HepG2 (cell line): Measurements from ENCODE around the gene AAR2.

ENCODE experiments used
- ADNP ChIP-seq: sonication (generic); formaldehyde crosslinking; IDR thresholded peaks from 2 replicates; pipeline ENCODE4 v1.4.0; 2020; ENCODE audit warnings: missing genetic modification reagents
- ATF2 ChIP-seq: sonication (generic); formaldehyde crosslinking; IDR thresholded peaks from 2 replicates; pipeline ENCODE4 v1.4.0; 2020; ENCODE audit warnings: missing genetic modification reagents
- BRCA1 ChIP-seq: sonication (generic); formaldehyde crosslinking; IDR thresholded peaks from 2 replicates; pipeline ENCODE4 v1.4.0; 2020; ENCODE audit warnings: missing genetic modification reagents
- DPF2 ChIP-seq: sonication (generic); formaldehyde crosslinking; IDR thresholded peaks from 2 replicates; pipeline ENCODE4 v1.4.0; 2020; ENCODE audit warnings: mild to moderate bottlenecking, low read depth, missing genetic modification reagents, borderline replicate concordance
- SMARCC2 ChIP-seq: fragments of 450-650 bp; IDR thresholded peaks from 2 replicates; pipeline ENCODE4 v1.6.1; 2017; ENCODE audit warnings: antibody characterized with exemption, mild to moderate bottlenecking
- TBP ChIP-seq: sonication (generic); formaldehyde crosslinking; IDR thresholded peaks from 2 replicates; pipeline ENCODE4 v1.5.0; 2020; ENCODE audit warnings: missing genetic modification reagents
- USF2 ChIP-seq, 2 experiments: sonication (generic) in 1 of 2; formaldehyde crosslinking in 1 of 2; IDR thresholded peaks; 2 replicates each; pipeline versions ENCODE4 v1.5.1 to v1.6.1; 2011 to 2020; ENCODE audit warnings: borderline replicate concordance in 1 of 2, low read depth in 1 of 2, low read length in 1 of 2, mild to moderate bottlenecking in 1 of 2, missing genetic modification reagents in 1 of 2, moderate library complexity in 1 of 2
- ZNF101 ChIP-seq: sonication (generic); formaldehyde crosslinking; IDR thresholded peaks from 2 replicates; pipeline ENCODE4 v1.4.0; 2020; ENCODE audit warnings: mild to moderate bottlenecking, low read depth, missing genetic modification reagents, borderline replicate concordance
- ZNF431 ChIP-seq: sonication (generic); formaldehyde crosslinking; IDR thresholded peaks from 2 replicates; pipeline ENCODE4 v1.9.0; 2022; ENCODE audit warnings: missing genetic modification reagents, low read depth, mild to moderate bottlenecking, borderline replicate concordance
- TF ChIP-seq, protein P1 (sequence below): IDR thresholded peaks from 2 replicates; pipeline ENCODE4 v1.6.1; 2012; ENCODE audit warnings: low read length, improper control_type of control experiment

DNA sequence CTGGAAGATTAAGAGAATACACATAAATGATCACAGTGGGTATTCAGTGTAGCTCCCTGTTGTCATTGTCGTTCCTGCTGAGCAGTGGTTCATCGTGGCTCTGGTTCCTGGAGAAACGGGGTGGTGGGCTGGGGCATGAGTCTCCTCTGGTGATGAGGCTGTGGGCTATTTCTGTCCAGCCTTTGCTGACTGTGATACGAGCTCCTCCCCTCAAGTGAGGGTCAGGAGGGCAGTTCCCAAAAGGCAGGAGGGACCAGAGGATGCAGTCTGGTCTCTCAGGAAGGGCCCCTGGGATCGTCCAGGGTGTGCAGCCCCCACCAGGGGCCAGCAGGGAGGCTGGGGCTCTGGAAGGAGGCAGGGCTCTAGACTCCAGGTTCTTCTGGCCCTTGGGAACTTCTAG is 38.7 kb downstream of the AAR2 start:
- TF ChIP-seq USF2 (IDR thresholded peaks at IDR 0.05; ENCODE audit: low read depth, low read length) (no peak), USF2 (CRISPR knock-in tag; IDR thresholded peaks at IDR 0.05; ENCODE audit: borderline replicate concordance) (no peak), DPF2 (CRISPR knock-in tag) (no peak), ZNF101 (CRISPR knock-in tag) (no peak), TBP (CRISPR knock-in tag) (no peak), ADNP (CRISPR knock-in tag) (no peak), SMARCC2 (no peak), BRCA1 (CRISPR knock-in tag) (no peak), ATF2 (CRISPR knock-in tag) (no peak), ZNF431 (no peak)
- TF ChIP-seq, protein P1, sequence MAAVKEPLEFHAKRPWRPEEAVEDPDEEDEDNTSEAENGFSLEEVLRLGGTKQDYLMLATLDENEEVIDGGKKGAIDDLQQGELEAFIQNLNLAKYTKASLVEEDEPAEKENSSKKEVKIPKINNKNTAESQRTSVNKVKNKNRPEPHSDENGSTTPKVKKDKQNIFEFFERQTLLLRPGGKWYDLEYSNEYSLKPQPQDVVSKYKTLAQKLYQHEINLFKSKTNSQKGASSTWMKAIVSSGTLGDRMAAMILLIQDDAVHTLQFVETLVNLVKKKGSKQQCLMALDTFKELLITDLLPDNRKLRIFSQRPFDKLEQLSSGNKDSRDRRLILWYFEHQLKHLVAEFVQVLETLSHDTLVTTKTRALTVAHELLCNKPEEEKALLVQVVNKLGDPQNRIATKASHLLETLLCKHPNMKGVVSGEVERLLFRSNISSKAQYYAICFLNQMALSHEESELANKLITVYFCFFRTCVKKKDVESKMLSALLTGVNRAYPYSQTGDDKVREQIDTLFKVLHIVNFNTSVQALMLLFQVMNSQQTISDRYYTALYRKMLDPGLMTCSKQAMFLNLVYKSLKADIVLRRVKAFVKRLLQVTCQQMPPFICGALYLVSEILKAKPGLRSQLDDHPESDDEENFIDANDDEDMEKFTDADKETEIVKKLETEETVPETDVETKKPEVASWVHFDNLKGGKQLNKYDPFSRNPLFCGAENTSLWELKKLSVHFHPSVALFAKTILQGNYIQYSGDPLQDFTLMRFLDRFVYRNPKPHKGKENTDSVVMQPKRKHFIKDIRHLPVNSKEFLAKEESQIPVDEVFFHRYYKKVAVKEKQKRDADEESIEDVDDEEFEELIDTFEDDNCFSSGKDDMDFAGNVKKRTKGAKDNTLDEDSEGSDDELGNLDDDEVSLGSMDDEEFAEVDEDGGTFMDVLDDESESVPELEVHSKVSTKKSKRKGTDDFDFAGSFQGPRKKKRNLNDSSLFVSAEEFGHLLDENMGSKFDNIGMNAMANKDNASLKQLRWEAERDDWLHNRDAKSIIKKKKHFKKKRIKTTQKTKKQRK: no peak
